ENCODE results near the gene MED10. TPM values are rescaled to one million over a fixed set of nuclear protein-coding genes. Genes with fewer than 3 reads are reported as not detected.

The MED10 gene
- total RNA-seq, 2 donors from 2014 or later: 22.1 to 28.6 TPM

GRCh38 chr5:6404129-6404528 is 25.8 kb upstream of the MED10 start:
- Mint-ChIP-seq H3K27ac (no peak overlapping the region), H3K4me1 (peaks cover 8% of the 10 kb centered on the region), H3K9me3 (no peaks in the 10 kb centered on the region), H3K27me3 (ENCODE audit: insufficient read depth) (no peaks in the 10 kb centered on the region), H3K4me3 (no peak overlapping the region), H3K36me3 (ENCODE audit: low read depth) (no peaks in the 10 kb centered on the region)
- H3K36me3 ChIP-seq (ENCODE audit: control insufficient read depth, insufficient read depth, low read length): no peaks in the 10 kb centered on the region
- no peak for TF ChIP-seq CTCF (conservative IDR thresholded peaks at IDR 0.05)
- H3K27ac ChIP-seq (ENCODE audit: low read depth, low read length): no peak overlapping the region
- WGBS, 2 experiments (ENCODE audit: insufficient coverage in 1 of 2, insufficient read length in 1 of 2): 84 to 94% methylated on average over 3 to 4 of the region's 4 CpGs
- no peak for DNase-seq
- peaks cover 16% of the 10 kb centered on the region for H3K27me3 ChIP-seq (ENCODE audit: control insufficient read depth, insufficient read depth, low read length, poor library complexity, severe bottlenecking)
- no peaks in the 10 kb centered on the region for H3K9me3 ChIP-seq (ENCODE audit: control insufficient read depth, low read length)
- no peak overlapping the region for H3K9ac ChIP-seq (ENCODE audit: extremely low read depth, low read length, poor library complexity, severe bottlenecking)
- H3K4me1 ChIP-seq (ENCODE audit: control insufficient read depth, insufficient read depth, low read length): no peaks in the 10 kb centered on the region
- no peak overlapping the region for H3K4me3 ChIP-seq (ENCODE audit: low read length)

- no peaks in the 10 kb centered on the region for H3K9me3 ChIP-seq (ENCODE audit: control insufficient read depth, low read length)
- peak; percentile 12 for DNase-seq
- H3K4me3 Mint-ChIP-seq: no peak overlapping the region
- no peaks in the 10 kb centered on the region for H3K27me3 Mint-ChIP-seq (ENCODE audit: insufficient read depth)
- H3K9ac ChIP-seq (ENCODE audit: extremely low read depth, low read length, poor library complexity, severe bottlenecking): no peak overlapping the region
- no peak overlapping the region for H3K4me3 ChIP-seq (ENCODE audit: low read length)
- 91 to 100% methylated on average over 1 to 3 of the region's 4 CpGs for WGBS, 2 experiments (ENCODE audit: insufficient coverage in 1 of 2, insufficient read length in 1 of 2)
- peaks cover 16% of the 10 kb centered on the region for H3K27me3 ChIP-seq (ENCODE audit: control insufficient read depth, insufficient read depth, low read length, poor library complexity, severe bottlenecking)
- H3K27ac ChIP-seq (ENCODE audit: low read depth, low read length): no peak overlapping the region
- no peak for TF ChIP-seq CTCF (conservative IDR thresholded peaks at IDR 0.05)
- no peaks in the 10 kb centered on the region for H3K36me3 ChIP-seq (ENCODE audit: control insufficient read depth, insufficient read depth, low read length)
- H3K36me3 Mint-ChIP-seq (ENCODE audit: low read depth): no peaks in the 10 kb centered on the region
- H3K4me1 ChIP-seq (ENCODE audit: control insufficient read depth, insufficient read depth, low read length): no peaks in the 10 kb centered on the region
- H3K4me1 Mint-ChIP-seq: peaks cover 8% of the 10 kb centered on the region
- H3K9me3 Mint-ChIP-seq: no peaks in the 10 kb centered on the region
- no peak overlapping the region for H3K27ac Mint-ChIP-seq
These were observed 25.1 kb upstream of the MED10 start for GRCh38 chr5:6403416-6403815.

GRCh38 chr5:6402939-6403338 is 24.6 kb upstream of the MED10 start:
- H3K4me1 Mint-ChIP-seq: peaks cover 8% of the 10 kb centered on the region
- Histone ChIP-seq H3K4me1 (ENCODE audit: control insufficient read depth, insufficient read depth, low read length) (no peaks in the 10 kb centered on the region), H3K27me3 (ENCODE audit: control insufficient read depth, insufficient read depth, low read length, poor library complexity, severe bottlenecking) (peaks cover 16% of the 10 kb centered on the region), H3K36me3 (ENCODE audit: control insufficient read depth, insufficient read depth, low read length) (no peaks in the 10 kb centered on the region), H3K4me3 (ENCODE audit: low read length) (no peak overlapping the region), H3K9ac (ENCODE audit: extremely low read depth, low read length, poor library complexity, severe bottlenecking) (no peak overlapping the region), H3K9me3 (ENCODE audit: control insufficient read depth, low read length) (no peaks in the 10 kb centered on the region), H3K27ac (ENCODE audit: low read depth, low read length) (no peak overlapping the region)
- peaks cover under 1% of the 10 kb centered on the region for H3K27me3 Mint-ChIP-seq (ENCODE audit: insufficient read depth)
- H3K27ac Mint-ChIP-seq: no peak overlapping the region
- no peak for DNase-seq
- no peak overlapping the region for H3K4me3 Mint-ChIP-seq
- TF ChIP-seq CTCF (conservative IDR thresholded peaks at IDR 0.05): no peak
- no peaks in the 10 kb centered on the region for H3K9me3 Mint-ChIP-seq
- 90 to 98% methylated on average over 5 to 6 of the region's 6 CpGs for WGBS, 2 experiments (ENCODE audit: insufficient coverage in 1 of 2, insufficient read length in 1 of 2)
- H3K36me3 Mint-ChIP-seq (ENCODE audit: low read depth): no peaks in the 10 kb centered on the region
